K562 (cell line): ENCODE data around the gene SMG6. TPM values are rescaled to one million over a fixed set of nuclear protein-coding genes. Genes with fewer than 3 reads are reported as not detected.
"Not testable (repeated sequence)": the region's sequence is repeated elsewhere in the genome, so short reads cannot be mapped to it uniquely, and the experiment has no call there.

Experiments used
- ATAC-seq: fragments of 200-7000 bp; cut with Tn5 transposase; 3 replicates; pipeline ENCODE4 v1.9.1; 2020; ENCODE audit warnings: moderate library complexity
- BruUV-seq: library from RNA; stranded (reverse); fragments of 400-500 nt; replicated peaks from 2 replicates; lab custom pipeline; 2021; lab: Mats Ljungman, UMichigan
- CTCF ChIA-PET: fragments of 300-600 bp; formaldehyde crosslinking; extraction: SDS; loops from one replicate; lab custom pipeline; 2021; ENCODE audit warnings: low intra/inter-chr PET ratio; lab: Yijun Ruan, JAX
- POLR2A ChIA-PET: fragments of 300-600, 350-650 bp; sonication (Branson Sonifier 250); formaldehyde crosslinking; extraction: SDS; loops from one replicate; lab custom pipeline; 2021; ENCODE audit warnings: antibody characterized with exemption, inconsistent platforms; lab: Yijun Ruan, JAX
- DNase-seq, 4 experiments: peaks; one replicate each; pipeline versions ENCODE4 v3.0.0 to v3.0.0-alpha.2; 2011 to 2018; ENCODE audit warnings: low spot score in 3 of 4, mixed read lengths in 3 of 4; ENCODE audit errors: extremely low read depth in 1 of 4
- FAIRE-seq: peaks from 2 replicates; lab custom pipeline; 2011; peaks lifted over from hg19 to GRCh38; lab: Jason Lieb, UNC
- H2AFZ ChIP-seq: 2 replicates; pipeline ENCODE4 v1.6.0; 2011; ENCODE audit warnings: low read depth, low read length, control low read depth, inconsistent platforms
- H3K27ac ChIP-seq: fragments of 200-600 bp; 3 replicates; pipeline ENCODE4 v1.8.0; 2011; ENCODE audit warnings: low read depth, mild to moderate bottlenecking, control low read depth, inconsistent platforms, low read length, moderate library complexity, mixed read lengths; ENCODE audit errors: extremely low read depth
- H3K27me3 ChIP-seq, 2 experiments: fragments of 300-600 bp in 1 of 2; 2 replicates in 1 of 2; 3 replicates in 1 of 2; pipeline versions ENCODE4 v1.6.0 to v1.8.0; 2011; ENCODE audit warnings: inconsistent platforms in 2 of 2, low read length in 2 of 2, mild to moderate bottlenecking in 1 of 2, mixed read lengths in 1 of 2, moderate library complexity in 1 of 2; ENCODE audit not compliant: control insufficient read depth in 2 of 2, insufficient read depth in 2 of 2
- H3K36me3 ChIP-seq: fragments of 300-600 bp; 3 replicates; pipeline ENCODE4 v1.8.0; 2011; ENCODE audit warnings: mild to moderate bottlenecking, low read length, inconsistent platforms; ENCODE audit not compliant: control insufficient read depth, insufficient read depth
- H3K4me1 ChIP-seq, 2 experiments: fragments of 200-600 bp in 1 of 2; replicated peaks in 1 of 2; 2 replicates in 1 of 2; 3 replicates in 1 of 2; pipeline versions ENCODE4 v1.5.1 to v1.8.0; 2011; ENCODE audit warnings: inconsistent platforms in 2 of 2, low read length in 2 of 2, mild to moderate bottlenecking in 1 of 2, mixed read lengths in 1 of 2, moderate library complexity in 1 of 2; ENCODE audit not compliant: control insufficient read depth in 2 of 2, insufficient read depth in 2 of 2
- H3K4me2 ChIP-seq: 2 replicates; pipeline ENCODE4 v1.6.1; 2011; ENCODE audit warnings: low read length, control low read depth, inconsistent platforms, mixed read lengths; ENCODE audit not compliant: insufficient read depth
- H3K4me3 ChIP-seq: fragments of 200-600 bp; sonication (generic), shearing (Covaris generic); 2 replicates; pipeline ENCODE4 v1.5.1; 2016; ENCODE audit warnings: control low read depth, inconsistent platforms
- H3K79me2 ChIP-seq: fragments of 200-600 bp; 3 replicates; pipeline ENCODE4 v1.8.0; 2011; ENCODE audit warnings: low read length, inconsistent platforms; ENCODE audit not compliant: control insufficient read depth, insufficient read depth
- H3K9ac ChIP-seq, 2 experiments: 2 replicates each; pipeline versions ENCODE4 v1.6.0 to v1.6.1; 2011; ENCODE audit warnings: low read depth in 2 of 2, low read length in 2 of 2, control low read depth in 1 of 2, inconsistent platforms in 1 of 2, mild to moderate bottlenecking in 1 of 2, mixed read lengths in 1 of 2; ENCODE audit not compliant: insufficient read depth in 1 of 2
- H3K9me1 ChIP-seq: one replicate; pipeline ENCODE4 v1.6.0; 2011; ENCODE audit warnings: inconsistent platforms, mild to moderate bottlenecking, low read length, moderate library complexity; ENCODE audit not compliant: control insufficient read depth, insufficient read depth
- H3K9me3 ChIP-seq: replicated peaks from 2 replicates; pipeline ENCODE4 v1.5.1; 2011; ENCODE audit warnings: low read depth, low read length, inconsistent platforms; ENCODE audit not compliant: control insufficient read depth, insufficient read depth
- H4K20me1 ChIP-seq: replicated peaks from 2 replicates; pipeline ENCODE4 v1.6.1; 2011; ENCODE audit warnings: low read length, inconsistent platforms, mixed read lengths; ENCODE audit not compliant: control insufficient read depth, insufficient read depth
- ARHGAP35 ChIP-seq: fragments of 450-650 bp; IDR thresholded peaks from 2 replicates; pipeline ENCODE4 v1.6.1; 2018; ENCODE audit not compliant: partially characterized antibody
- CLOCK ChIP-seq: fragments of 250-450 bp; sonication (Bioruptor Pico); IDR thresholded peaks from 2 replicates; pipeline ENCODE4 v1.4.0; 2020; ENCODE audit warnings: mild to moderate bottlenecking, moderate library complexity, borderline replicate concordance
- ERF ChIP-seq: fragments of 450-650 bp; formaldehyde crosslinking; IDR thresholded peaks from 2 replicates; pipeline ENCODE4 v1.4.0; 2020; ENCODE audit warnings: mild to moderate bottlenecking, mixed read lengths
- NCOA2 ChIP-seq, 2 experiments: fragments of 450-650 bp; IDR thresholded peaks; 2 replicates each; pipeline ENCODE4 v1.6.1; 2018; ENCODE audit warnings: mild to moderate bottlenecking in 2 of 2, moderate library complexity in 1 of 2; ENCODE audit not compliant: partially characterized antibody in 2 of 2
- PHF8 ChIP-seq: fragments of 200-600 bp; sonication (generic); IDR thresholded peaks from 2 replicates; pipeline ENCODE4 v1.6.1; 2012; ENCODE audit warnings: mixed run types, mild to moderate bottlenecking, inconsistent platforms, low read length, moderate library complexity, borderline replicate concordance
- PML ChIP-seq: IDR thresholded peaks from 2 replicates; pipeline ENCODE4 v1.6.1; 2012; ENCODE audit warnings: low read length, inconsistent platforms
- PYGO2 ChIP-seq: fragments of 450-650 bp; IDR thresholded peaks from 2 replicates; pipeline ENCODE4 v1.6.1; 2016; ENCODE audit warnings: mild to moderate bottlenecking, missing genetic modification characterization, moderate library complexity, missing compliant biosample characterization
- SMARCA5 ChIP-seq: fragments of 450-650 bp; IDR thresholded peaks from 2 replicates; pipeline ENCODE4 v1.6.1; 2016
- ZC3H4 ChIP-seq: sonication (generic); formaldehyde crosslinking; IDR thresholded peaks from 2 replicates; pipeline ENCODE4 v1.9.0; 2021; ENCODE audit warnings: missing genetic modification reagents, borderline replicate concordance
- ZNF165 ChIP-seq: fragments of 250-450 bp; sonication (Bioruptor Pico); IDR thresholded peaks from 2 replicates; pipeline ENCODE4 v1.4.0; 2020; ENCODE audit warnings: borderline replicate concordance
- WGBS: fragments of 100-300 bp; shearing (Covaris generic); methylation state at CpG from one replicate; pipeline ENCODE4 v1.1.6; 2016; ENCODE audit warnings: low coverage, mixed read lengths; ENCODE audit not compliant: insufficient coverage; ENCODE audit errors: missing lambda C conversion rate; 5-methylcytosine and 5-hydroxymethylcytosine counted together
- in situ Hi-C: fragments of 300-500 bp; cut with MboI; formaldehyde crosslinking; loops from 4 replicates; pipeline ENCODE4 v1.15.0; 2018; ENCODE audit warnings: inconsistent platforms, mixed read lengths
- intact Hi-C: fragments of 100-400 bp; cut with micrococcal nuclease; formaldehyde crosslinking; loops from 2 replicates; pipeline ENCODE4 v1.14.2; 2022
- polyA plus RNA-seq, 8 experiments: library from polyadenylated mRNA; depleted of rRNA in 4 of 8; stranded (reverse) in 5 of 8; unstranded in 3 of 8; fragments of >200 nt; fragmentation: Nextera tagmentation in 2 of 8; fragmentation: Illumina TruSeq in 1 of 8; extraction: Ambion mirVana in 2 of 8; extraction: Trizol in 1 of 8; gene quantifications; 2 replicates each; pipeline versions ENCODE4 v1.2.1 to v1.2.3, GENCODE V29; 2011 to 2014; ENCODE audit warnings: inconsistent platforms in 1 of 8, missing spikeins in 1 of 8
- total RNA-seq, 7 experiments: library from RNA; depleted of rRNA in 6 of 7; stranded (reverse); fragments of >200 nt in 6 of 7; fragmentation: Illumina TruSeq in 2 of 7; extraction: Trizol in 2 of 7; gene quantifications; 2 replicates each; pipeline versions ENCODE4 v1.2.1 to v1.2.3, GENCODE V29; 2011 to 2021; ENCODE audit warnings: low replicate concordance in 1 of 7

The SMG6 gene
- total and polyA plus RNA-seq, 9 of the 15 experiments (the other 6 are each of a cell fraction or from before 2014, with no cell fraction given), result 0.44 to 13.9 (median 6.0) TPM

GRCh38 chr17:2202302-2202995 lies 101.1 kb downstream of the SMG6 start (continued):
- no peak for TF ChIP-seq CLOCK (CRISPR knock-in tag)
- TF ChIP-seq NCOA2 (IDR thresholded peaks at IDR 0.05; ENCODE audit: partially characterized antibody in 2 of 2), result no peak
- TF ChIP-seq PHF8, result no peak
- TF ChIP-seq PML, result no peak
- no peak for TF ChIP-seq ZNF165 (CRISPR knock-in tag)
- no peak for TF ChIP-seq PYGO2 (tag)
- TF ChIP-seq ZC3H4 (CRISPR knock-in tag), result no peak
- no peak for TF ChIP-seq ERF
- TF ChIP-seq ARHGAP35, result no peak
- no peak for TF ChIP-seq SMARCA5

- WGBS, result 95% methylated on average over 8 of the region's 8 CpGs
- H3K4me2 ChIP-seq, H3K9me1 ChIP-seq, H3K4me3 ChIP-seq, H3K27me3 ChIP-seq, POLR2A ChIA-PET, H3K79me2 ChIP-seq, H3K9ac ChIP-seq, H4K20me1 ChIP-seq, in situ Hi-C loops, H3K36me3 ChIP-seq, FAIRE-seq, H3K27ac ChIP-seq, CTCF ChIA-PET, H2AFZ ChIP-seq, ATAC-seq, H3K4me1 ChIP-seq, H3K9me3 ChIP-seq, BruUV-seq, DNase-seq, intact Hi-C loops: not testable (repeated sequence)
These were observed 104.2 kb downstream of the SMG6 start for GRCh38 chr17:2199386-2199785.
